ENCODE results near the gene ZNF766.
"Not testable (repeated sequence)": the region's sequence is repeated elsewhere in the genome, so short reads cannot be mapped to it uniquely, and the experiment has no call there.

Gene ZNF766

GRCh38 chr19:52269338-52270261, at the start of gene ZNF766:
TSS of gene ZNF766 (plus strand) at chr19:52269587. CDS start at chr19:52269614, 27 bp downstream.
- DNase-seq: peak; percentile 96

GRCh38 chr19:52219611-52220010, 49.8 kb upstream of the ZNF766 start:
- no peak for DNase-seq

GRCh38 chr19:52221031-52221430, 48.4 kb upstream of the ZNF766 start:
- DNase-seq: no peak

- no peak for DNase-seq
These were observed 47.5 kb upstream of the ZNF766 start for GRCh38 chr19:52221831-52222375.

- DNase-seq: no peak
These were observed 45.2 kb upstream of the ZNF766 start for GRCh38 chr19:52224211-52224610.

- peak; percentile 34 for DNase-seq
These were observed 42.7 kb upstream of the ZNF766 start for GRCh38 chr19:52226652-52227051.

- no peak for DNase-seq
These were observed 42.0 kb upstream of the ZNF766 start for GRCh38 chr19:52227196-52227940.

GRCh38 chr19:52227980-52228379, 41.4 kb upstream of the ZNF766 start:
- no peak for DNase-seq

GRCh38 chr19:52229524-52229923, 39.9 kb upstream of the ZNF766 start:
- no peak for DNase-seq

GRCh38 chr19:52230685-52231084, 38.7 kb upstream of the ZNF766 start:
- no peak for DNase-seq

GRCh38 chr19:52231154-52231910, 38.1 kb upstream of the ZNF766 start:
- no peak for DNase-seq

GRCh38 chr19:52234406-52234805, 35.0 kb upstream of the ZNF766 start:
- DNase-seq: no peak

- no peak for DNase-seq
These were observed 32.2 kb upstream of the ZNF766 start for GRCh38 chr19:52237197-52237596.

GRCh38 chr19:52237771-52238400, 31.5 kb upstream of the ZNF766 start:
- DNase-seq: peak; percentile 59

GRCh38 chr19:52244021-52244420, 25.4 kb upstream of the ZNF766 start:
- no peak for DNase-seq

GRCh38 chr19:52248241-52248640, 21.1 kb upstream of the ZNF766 start:
- no peak for DNase-seq

GRCh38 chr19:52258426-52258825, 11.0 kb upstream of the ZNF766 start:
- no peak for DNase-seq

- not testable (repeated sequence) for DNase-seq
These were observed 3.8 kb upstream of the ZNF766 start for GRCh38 chr19:52265556-52265955.

GRCh38 chr19:52270266-52270885, 989 bp downstream of the ZNF766 start:
- peak; percentile 5 for DNase-seq

- no peak for DNase-seq
These were observed 3.9 kb downstream of the ZNF766 start for GRCh38 chr19:52273301-52273700.

- no peak for DNase-seq
These were observed 4.8 kb downstream of the ZNF766 start for GRCh38 chr19:52274191-52274590.

GRCh38 chr19:52275988-52276387, 6.6 kb downstream of the ZNF766 start:
- no peak for DNase-seq
